Heart right ventricle (tissue), 16 donors: Measurements from ENCODE around the gene PTPN11. TPM values are rescaled to one million over a fixed set of nuclear protein-coding genes. Genes with fewer than 3 reads are reported as not detected.

Source experiments
- ATAC-seq, 8 donors: fragments of 200-7000 bp; cut with Tn5 transposase; one replicate each; pipeline ENCODE4 v1.9.1; 2020; ENCODE audit warnings: mild to moderate bottlenecking in 8 of 8, moderate library complexity in 8 of 8, moderate number of reproducible peaks in 1 of 8
- DNase-seq, 2 donors: peaks; one replicate each; pipeline ENCODE4 v3.0.0-alpha.2; 2020
- H3K27ac ChIP-seq, 10 donors: fragments of 200-600 bp; sonication (generic) in 2 of 10; one replicate each; pipeline versions ENCODE4 v1.5.0 to v1.8.0; 2020 to 2022; ENCODE audit warnings: mild to moderate bottlenecking in 3 of 10
- H3K27me3 ChIP-seq, 7 donors: fragments of 200-600 bp; one replicate each; pipeline ENCODE4 v1.8.0; 2021 to 2022; ENCODE audit warnings: mild to moderate bottlenecking in 2 of 7
- H3K36me3 ChIP-seq, 9 donors: fragments of 200-600 bp; sonication (generic) in 1 of 9; one replicate each; pipeline versions ENCODE4 v1.5.0 to v1.8.0; 2020 to 2022; ENCODE audit warnings: mild to moderate bottlenecking in 2 of 9
- H3K4me1 ChIP-seq, 9 donors: fragments of 200-600 bp; sonication (generic) in 1 of 9; one replicate each; pipeline versions ENCODE4 v1.5.0 to v1.8.0; 2020 to 2022; ENCODE audit warnings: mild to moderate bottlenecking in 4 of 9
- H3K4me3 ChIP-seq, 10 donors: fragments of 200-600 bp; sonication (generic) in 2 of 10; one replicate each; pipeline versions ENCODE4 v1.5.0 to v1.8.0; 2020 to 2022; ENCODE audit warnings: mild to moderate bottlenecking in 7 of 10, moderate library complexity in 2 of 10
- H3K9me3 ChIP-seq, 11 donors: fragments of 200-600 bp in 10 of 11; sonication (generic) in 2 of 11; one replicate each; pipeline versions ENCODE4 v1.5.0 to v1.8.0; 2013 to 2022; ENCODE audit warnings: mild to moderate bottlenecking in 2 of 11, control low read depth in 1 of 11, moderate library complexity in 1 of 11
- WGBS, 2 donors: extraction: QIAGEN DNeasy Blood & Tissue Kit; methylation state at CpG; one replicate each; pipeline ENCODE4 v1.1.7; 2013; ENCODE audit warnings: inconsistent platforms in 1 of 2; 5-methylcytosine and 5-hydroxymethylcytosine counted together
- intact Hi-C, 10 donors: fragments of 100-400 bp; cut with DNase I; formaldehyde crosslinking; loops; one replicate each; pipeline versions ENCODE4 v1.11.1 to v1.14.2; 2022
- polyA plus RNA-seq, 2 donors: library from polyadenylated mRNA; stranded (reverse); fragments of 200-250 nt; gene quantifications; one replicate each; pipeline ENCODE4 v1.2.3, GENCODE V29; 2013
- total RNA-seq, 10 donors: library from RNA; stranded (reverse); fragmentation: NEBNext Ultra II Directional in 3 of 10; extraction: Animal tissue kit (Norgen Biotek cat#: 25700) in 3 of 10; gene quantifications; one replicate each; pipeline versions ENCODE4 v1.2.1 to v1.2.4, GENCODE V29; 2021 to 2023
- TF ChIP-seq, protein P1 (sequence below), 9 donors: fragments of 200-600 bp; sonication (generic) in 2 of 9; IDR thresholded peaks; one replicate each; pipeline versions ENCODE4 v1.5.0 to v1.8.0; 2021 to 2022; ENCODE audit warnings: antibody characterized with exemption in 9 of 9, mild to moderate bottlenecking in 5 of 9, moderate library complexity in 1 of 9
- donor health status: Arrhythmogenic right ventricular cardiomyopathy.
- donor health status: ischemic (EF 13 %, LVEDD 7.1; RV severe dilation, severe dysfunction).
- donor health status: healthy with polysubstance abuse.
- donor health status: DM: no; HTN: yes; CAD: no.
- donor health status: DM: no; HTN: no; CAD: no.
- donor health status: ischemic (EF 25% LVEDD 6.9; RV normal size, moderate dysfunction).
- donor health status: ischemic (EF 25% LVEDD 5.7; RV mildly dilated, moderate dysfunction).
- donor health status: healthy.
- donor health status: DM: yes; HTN: yes; CAD: no.
- donor health status: Ischemic cardiomyopathy.
- donor health status: ischemic (EF 35%, LVEDD 5.7; RV mildly dilated, moderate dysfunction).
- donor health status: nonischemic (EF 11% LVEDD 7.7; RV severe dilation, severe dysfunction).
- donor health status: DM: yes; HTN: yes; CAD: no.
- donor health status: PGD.
- donor health status: ischemic (EF 29% LVEDD 5.4; RV normal size, mild dysfunction).
- donor health status: nonischemic (EF 23%, LVEDD 6.1; RV moderate dilation, normal function).

PTPN11 gene
- total and polyA plus RNA-seq, 12 donors = 22.4 to 222 (median 141) TPM

DNA sequence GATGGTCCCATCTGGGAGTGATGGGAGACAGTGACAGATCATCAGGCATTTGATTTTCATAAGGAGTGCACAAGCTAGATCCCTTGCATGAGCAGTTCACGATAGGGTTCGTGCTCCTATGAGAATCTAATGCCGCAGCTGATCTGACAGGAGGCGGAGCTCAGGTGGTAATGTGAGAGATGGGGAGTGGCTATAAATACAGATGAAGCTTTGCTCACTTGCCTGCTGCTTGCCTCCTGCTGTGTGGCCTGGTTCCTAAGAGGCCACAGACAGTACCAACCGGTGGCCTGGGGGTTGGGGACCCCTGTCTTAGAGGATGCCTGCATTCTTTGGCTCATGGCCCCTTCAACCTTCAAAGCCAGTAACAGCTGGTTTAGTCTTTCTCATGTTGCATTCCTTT is 130.3 kb downstream of the PTPN11 start:
- no peak overlapping the region for H3K27ac ChIP-seq
- no peak for ATAC-seq
- WGBS, 2 donors = 77 to 86% methylated on average over 5 of the region's 5 CpGs
- no peak for DNase-seq
- no peaks in the 10 kb centered on the region for H3K9me3 ChIP-seq
- H3K4me3 ChIP-seq = no peak overlapping the region
- H3K36me3 ChIP-seq = no peaks in the 10 kb centered on the region
- intact Hi-C loops = no loop called here
- H3K4me1 ChIP-seq = no peaks in the 10 kb centered on the region
- TF ChIP-seq, protein P1, sequence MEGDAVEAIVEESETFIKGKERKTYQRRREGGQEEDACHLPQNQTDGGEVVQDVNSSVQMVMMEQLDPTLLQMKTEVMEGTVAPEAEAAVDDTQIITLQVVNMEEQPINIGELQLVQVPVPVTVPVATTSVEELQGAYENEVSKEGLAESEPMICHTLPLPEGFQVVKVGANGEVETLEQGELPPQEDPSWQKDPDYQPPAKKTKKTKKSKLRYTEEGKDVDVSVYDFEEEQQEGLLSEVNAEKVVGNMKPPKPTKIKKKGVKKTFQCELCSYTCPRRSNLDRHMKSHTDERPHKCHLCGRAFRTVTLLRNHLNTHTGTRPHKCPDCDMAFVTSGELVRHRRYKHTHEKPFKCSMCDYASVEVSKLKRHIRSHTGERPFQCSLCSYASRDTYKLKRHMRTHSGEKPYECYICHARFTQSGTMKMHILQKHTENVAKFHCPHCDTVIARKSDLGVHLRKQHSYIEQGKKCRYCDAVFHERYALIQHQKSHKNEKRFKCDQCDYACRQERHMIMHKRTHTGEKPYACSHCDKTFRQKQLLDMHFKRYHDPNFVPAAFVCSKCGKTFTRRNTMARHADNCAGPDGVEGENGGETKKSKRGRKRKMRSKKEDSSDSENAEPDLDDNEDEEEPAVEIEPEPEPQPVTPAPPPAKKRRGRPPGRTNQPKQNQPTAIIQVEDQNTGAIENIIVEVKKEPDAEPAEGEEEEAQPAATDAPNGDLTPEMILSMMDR (IDR thresholded peaks at IDR 0.05) = no peak
- H3K27me3 ChIP-seq = peaks cover 0 to 43% (median 10%) of the 10 kb centered on the region in 7 donors

DNA sequence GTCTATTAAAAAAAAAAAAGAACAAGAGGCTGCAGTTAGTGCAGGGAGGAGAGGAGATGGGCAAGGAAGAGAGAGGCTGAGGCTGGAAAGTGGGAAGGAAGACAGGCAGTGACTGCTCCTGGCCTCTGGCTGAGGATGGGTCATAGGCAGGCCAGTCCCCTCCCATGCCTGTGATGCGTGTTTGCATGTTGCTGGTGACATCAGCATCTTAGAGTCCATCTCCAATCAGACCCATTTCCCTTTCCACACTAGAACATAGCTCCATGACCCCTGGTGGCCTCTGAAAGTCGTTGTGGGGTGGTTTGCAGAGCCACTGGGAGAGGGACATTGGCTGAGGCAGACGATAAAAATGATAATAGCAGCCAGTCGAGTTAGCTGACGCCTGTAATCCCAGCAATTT is 132.9 kb downstream of the PTPN11 start:
- Histone ChIP-seq H3K27me3 (peaks cover 0 to 33% (median 5%) of the 10 kb centered on the region in 7 donors), H3K4me1 (no peaks in the 10 kb centered on the region), H3K36me3 (no peaks in the 10 kb centered on the region), H3K9me3 (no peaks in the 10 kb centered on the region), H3K4me3 (no peak overlapping the region), H3K27ac (no peak overlapping the region)
- ATAC-seq (no peak), DNase-seq (no peak)
- 52 to 59% methylated on average over 5 of the region's 5 CpGs for WGBS, 2 donors
- intact Hi-C loops = no loop called here
- TF ChIP-seq, protein P1 (IDR thresholded peaks at IDR 0.05) = no peak

DNA sequence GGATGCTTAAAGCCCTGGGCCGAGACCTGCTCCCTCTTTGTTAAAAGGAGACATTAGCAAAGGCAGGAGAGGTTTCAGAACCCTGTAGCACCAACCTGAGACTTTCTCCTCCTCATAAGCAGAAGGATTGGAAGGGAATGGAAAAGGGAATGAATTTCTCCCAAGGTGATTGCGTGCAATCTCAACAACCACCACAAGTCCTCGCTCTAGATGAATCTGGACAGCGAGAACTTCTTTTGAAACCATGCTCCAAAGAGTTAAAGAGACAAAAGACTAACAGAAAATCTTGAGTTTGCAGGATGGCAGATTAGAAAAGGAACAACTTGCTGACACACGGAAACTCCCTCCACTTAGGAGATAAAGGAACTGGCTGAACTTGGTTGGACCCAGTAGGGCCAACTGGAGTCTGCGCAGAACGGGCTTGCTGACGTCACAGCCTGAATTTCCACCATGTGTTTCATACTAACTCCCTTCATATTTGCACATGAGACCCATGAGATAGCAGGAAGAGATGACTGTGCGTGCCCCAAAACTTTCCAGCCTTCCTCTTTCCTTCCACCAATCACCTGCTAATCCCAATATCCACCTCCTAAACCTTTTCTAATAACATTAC is 137.0 kb downstream of the PTPN11 start:
- H3K36me3 ChIP-seq = no peaks in the 10 kb centered on the region
- H3K27me3 ChIP-seq = peaks cover 0 to 26% (median 5%) of the 10 kb centered on the region in 7 donors
- no peaks in the 10 kb centered on the region for H3K4me1 ChIP-seq
- H3K9me3 ChIP-seq = no peaks in the 10 kb centered on the region
- TF ChIP-seq, protein P1 (IDR thresholded peaks at IDR 0.05) = no peak
- DNase-seq = no peak
- 59 to 62% methylated on average over 9 of the region's 9 CpGs for whole genome bisulfite sequencing, 2 donors
- intact Hi-C loops = no loop called here
- H3K27ac ChIP-seq = no peak overlapping the region
- no peak for ATAC-seq
- no peak overlapping the region for H3K4me3 ChIP-seq

DNA sequence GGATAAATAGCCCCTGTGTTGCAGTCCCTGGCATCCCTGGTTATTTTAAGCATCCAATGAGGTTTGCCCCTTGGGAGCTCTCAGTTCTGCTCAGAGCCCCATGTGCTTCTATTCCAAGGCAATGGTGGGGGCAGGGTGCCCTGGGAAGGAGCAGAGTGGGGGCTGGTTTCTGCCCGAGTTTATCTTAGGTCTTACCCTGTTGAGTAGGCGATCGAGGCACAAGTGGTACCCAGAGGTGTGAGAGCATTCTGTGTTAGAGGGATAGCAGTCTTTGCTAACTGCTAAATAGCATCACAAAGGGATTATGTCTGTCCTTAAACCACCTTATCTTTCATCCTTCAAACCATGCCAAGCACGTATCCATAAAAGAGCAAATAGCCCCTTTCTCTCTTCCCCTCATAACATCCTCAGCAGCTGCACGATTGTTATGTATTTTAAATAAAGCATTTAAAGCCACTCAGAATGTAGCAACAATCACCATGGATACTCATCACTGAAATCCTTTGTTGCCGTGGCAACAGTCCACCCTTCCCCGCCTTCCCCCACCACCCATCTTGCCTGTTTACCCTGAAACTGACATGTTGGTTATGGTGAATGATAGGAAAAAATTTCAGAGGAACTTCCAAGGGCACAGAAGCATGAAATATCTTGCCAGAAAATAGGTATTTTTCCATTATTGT is 139.3 kb downstream of the PTPN11 start:
- 55% methylated on average over 7 of the region's 7 CpGs for WGBS, 2 donors
- no peak for ATAC-seq
- no peaks in the 10 kb centered on the region for H3K36me3 ChIP-seq
- no peaks in the 10 kb centered on the region for H3K9me3 ChIP-seq
- TF ChIP-seq, protein P1 (IDR thresholded peaks at IDR 0.05) = no peak
- DNase-seq = no peak
- H3K27ac ChIP-seq = no peak overlapping the region
- intact Hi-C loops = no loop called here
- no peak overlapping the region for H3K4me3 ChIP-seq
- H3K27me3 ChIP-seq = peaks cover 0 to 16% (median 3%) of the 10 kb centered on the region in 7 donors
- H3K4me1 ChIP-seq = no peaks in the 10 kb centered on the region

Other genes with a start within 250 kb of the PTPN11 start
- gene HECTD4, start 36.5 kb upstream of the PTPN11 start, total RNA-seq = 10 to 100 TPM; 20.1 to 28.7 (median 23.9) TPM
- 10 to 100 TPM in 1 of 2 donors, 1 to 10 TPM in 1; 3.0 to 33.7 TPM for gene HECTD4, start 36.5 kb upstream of the PTPN11 start, polyA plus RNA-seq
- 100 to 1,000 TPM; 564 to 722 (median 607) TPM for gene RPL6, start 9.3 kb upstream of the PTPN11 start, total RNA-seq
- 1,000 to 10,000 TPM in 1 of 2 donors, 100 to 1,000 TPM in 1; 994 to 1,749 TPM for gene RPL6, start 9.3 kb upstream of the PTPN11 start, polyA plus RNA-seq